KMS-11 (cell line): Measurements from ENCODE around the gene OR52K2.

Experiments
- H2AFZ ChIP-seq: fragments of 200-600 bp; sonication (generic); 2 replicates; pipeline ENCODE4 v1.6.1; 2016; ENCODE audit warnings: antibody characterized with exemption, mixed run types, low read depth
- H3K27ac ChIP-seq: fragments of 200-600 bp; sonication (generic); 2 replicates; pipeline ENCODE4 v1.6.1; 2016; ENCODE audit warnings: mild to moderate bottlenecking, mixed run types
- H3K27me3 ChIP-seq: fragments of 200-600 bp; sonication (generic); 2 replicates; pipeline ENCODE4 v1.6.1; 2017; ENCODE audit warnings: mild to moderate bottlenecking, low read depth, mixed run types, moderate library complexity; ENCODE audit not compliant: insufficient read depth
- H3K36me3 ChIP-seq: fragments of 200-600 bp; sonication (generic); 2 replicates; pipeline ENCODE4 v1.6.1; 2017; ENCODE audit warnings: mild to moderate bottlenecking, mixed run types; ENCODE audit not compliant: insufficient read depth
- H3K4me1 ChIP-seq: fragments of 200-600 bp; sonication (generic); 2 replicates; pipeline ENCODE4 v1.6.1; 2016; ENCODE audit warnings: mild to moderate bottlenecking, low read depth, mixed run types; ENCODE audit not compliant: poor library complexity, severe bottlenecking
- H3K4me2 ChIP-seq: fragments of 200-600 bp; sonication (generic); 2 replicates; pipeline ENCODE4 v1.7.0; 2016; ENCODE audit warnings: mild to moderate bottlenecking, mixed run types
- H3K4me3 ChIP-seq: fragments of 200-600 bp; sonication (generic); IDR thresholded peaks from 2 replicates; pipeline ENCODE4 v1.6.1; 2017; ENCODE audit warnings: low read depth, low read length, mixed read lengths; ENCODE audit not compliant: insufficient read depth
- H3K79me2 ChIP-seq: fragments of 200-600 bp; sonication (generic); 2 replicates; pipeline ENCODE4 v1.6.1; 2016; ENCODE audit warnings: low read depth, mixed run types; ENCODE audit not compliant: insufficient read depth
- H3K9ac ChIP-seq: fragments of 200-600 bp; sonication (generic); 2 replicates; pipeline ENCODE4 v1.6.1; 2016; ENCODE audit warnings: mild to moderate bottlenecking, mixed run types
- H4K20me1 ChIP-seq: fragments of 200-600 bp; sonication (generic); 2 replicates; pipeline ENCODE4 v1.6.1; 2016; ENCODE audit warnings: mild to moderate bottlenecking, mixed run types; ENCODE audit not compliant: insufficient read depth
- TF ChIP-seq, protein P1 (sequence below): fragments of 200-600 bp; sonication (generic); conservative IDR thresholded peaks from 2 replicates; pipeline ENCODE4 v1.6.1; 2017; ENCODE audit warnings: low read depth, mild to moderate bottlenecking, antibody characterized with exemption, low read length, moderate library complexity, mixed read lengths

OR52K2 gene

DNA sequence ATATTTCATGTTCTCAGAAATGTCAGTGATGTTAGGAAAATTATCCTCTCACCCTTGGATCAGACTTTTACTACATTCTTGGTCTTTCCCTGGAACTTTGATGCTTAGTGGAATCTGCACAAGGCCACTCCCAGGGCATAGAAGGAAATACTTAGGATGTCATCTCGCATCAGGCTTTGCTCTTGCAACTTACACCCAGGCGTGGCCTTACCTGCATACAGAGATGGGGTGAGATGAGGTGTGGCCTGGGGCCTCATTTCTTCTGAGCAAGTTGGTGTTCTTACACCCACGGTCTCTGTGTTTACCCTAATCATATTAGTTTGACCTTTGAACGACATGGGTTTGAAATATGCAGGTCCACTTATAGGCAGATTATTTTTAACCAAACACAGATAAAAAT lies 19.0 kb upstream of the OR52K2 start:
- Histone ChIP-seq H3K4me3 (no peak overlapping the region), H3K27me3 (no peaks in the 10 kb centered on the region), H2AFZ (no peak overlapping the region), H3K79me2 (no peaks in the 10 kb centered on the region), H3K4me1 (no peaks in the 10 kb centered on the region), H3K36me3 (no peaks in the 10 kb centered on the region), H3K27ac (no peak overlapping the region), H4K20me1 (no peaks in the 10 kb centered on the region), H3K9ac (no peak overlapping the region), H3K4me2 (no peak overlapping the region)
- TF ChIP-seq, protein P1, sequence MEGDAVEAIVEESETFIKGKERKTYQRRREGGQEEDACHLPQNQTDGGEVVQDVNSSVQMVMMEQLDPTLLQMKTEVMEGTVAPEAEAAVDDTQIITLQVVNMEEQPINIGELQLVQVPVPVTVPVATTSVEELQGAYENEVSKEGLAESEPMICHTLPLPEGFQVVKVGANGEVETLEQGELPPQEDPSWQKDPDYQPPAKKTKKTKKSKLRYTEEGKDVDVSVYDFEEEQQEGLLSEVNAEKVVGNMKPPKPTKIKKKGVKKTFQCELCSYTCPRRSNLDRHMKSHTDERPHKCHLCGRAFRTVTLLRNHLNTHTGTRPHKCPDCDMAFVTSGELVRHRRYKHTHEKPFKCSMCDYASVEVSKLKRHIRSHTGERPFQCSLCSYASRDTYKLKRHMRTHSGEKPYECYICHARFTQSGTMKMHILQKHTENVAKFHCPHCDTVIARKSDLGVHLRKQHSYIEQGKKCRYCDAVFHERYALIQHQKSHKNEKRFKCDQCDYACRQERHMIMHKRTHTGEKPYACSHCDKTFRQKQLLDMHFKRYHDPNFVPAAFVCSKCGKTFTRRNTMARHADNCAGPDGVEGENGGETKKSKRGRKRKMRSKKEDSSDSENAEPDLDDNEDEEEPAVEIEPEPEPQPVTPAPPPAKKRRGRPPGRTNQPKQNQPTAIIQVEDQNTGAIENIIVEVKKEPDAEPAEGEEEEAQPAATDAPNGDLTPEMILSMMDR, result no peak

DNA sequence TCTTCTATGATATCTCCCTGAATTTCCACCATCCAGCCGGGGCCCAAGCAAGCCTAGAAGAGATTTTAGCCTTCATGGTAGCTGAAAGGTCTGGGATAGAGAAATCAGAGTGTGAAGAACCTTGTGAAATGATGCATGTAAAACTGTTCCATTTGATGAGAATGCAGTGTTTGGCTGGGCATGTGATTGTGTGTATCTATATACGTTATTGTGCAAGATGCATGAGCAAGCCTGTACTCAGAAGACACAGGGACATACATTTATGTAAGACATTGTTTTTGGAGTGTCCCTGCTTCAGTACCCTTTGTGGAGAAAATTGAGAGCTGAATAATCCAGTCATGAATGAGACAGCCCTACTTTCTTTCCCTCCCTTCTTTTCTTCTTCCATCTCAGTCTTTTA lies 15.2 kb upstream of the OR52K2 start:
- H2AFZ ChIP-seq, result no peak overlapping the region
- no peaks in the 10 kb centered on the region for H3K79me2 ChIP-seq
- H3K27ac ChIP-seq, result no peak overlapping the region
- TF ChIP-seq, protein P1, result no peak
- H3K27me3 ChIP-seq, result no peaks in the 10 kb centered on the region
- H3K36me3 ChIP-seq, result no peaks in the 10 kb centered on the region
- H3K4me1 ChIP-seq, result no peaks in the 10 kb centered on the region
- H3K4me2 ChIP-seq, result no peak overlapping the region
- no peak overlapping the region for H3K9ac ChIP-seq
- no peak overlapping the region for H3K4me3 ChIP-seq
- H4K20me1 ChIP-seq, result no peaks in the 10 kb centered on the region

DNA sequence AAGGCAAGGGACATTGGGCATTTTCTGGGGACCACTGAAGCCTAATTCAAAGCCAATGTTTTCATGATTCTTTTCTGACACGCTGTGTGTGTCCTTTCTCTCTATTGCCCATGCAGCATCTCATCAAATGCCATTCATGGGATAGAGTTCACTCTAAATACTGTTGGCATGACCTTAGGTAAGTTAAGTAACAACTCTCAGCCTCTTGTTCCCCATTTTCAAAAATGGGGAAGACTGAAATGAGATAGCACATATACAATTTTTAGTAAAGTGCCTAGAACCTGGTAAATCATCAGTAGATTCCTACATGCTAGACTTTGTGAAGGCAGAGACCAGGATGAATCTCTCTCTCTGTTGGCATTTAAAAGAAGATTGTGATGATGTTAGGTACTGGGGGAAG lies 12.7 kb upstream of the OR52K2 start:
- TF ChIP-seq, protein P1, result no peak
- no peaks in the 10 kb centered on the region for H3K79me2 ChIP-seq

DNA sequence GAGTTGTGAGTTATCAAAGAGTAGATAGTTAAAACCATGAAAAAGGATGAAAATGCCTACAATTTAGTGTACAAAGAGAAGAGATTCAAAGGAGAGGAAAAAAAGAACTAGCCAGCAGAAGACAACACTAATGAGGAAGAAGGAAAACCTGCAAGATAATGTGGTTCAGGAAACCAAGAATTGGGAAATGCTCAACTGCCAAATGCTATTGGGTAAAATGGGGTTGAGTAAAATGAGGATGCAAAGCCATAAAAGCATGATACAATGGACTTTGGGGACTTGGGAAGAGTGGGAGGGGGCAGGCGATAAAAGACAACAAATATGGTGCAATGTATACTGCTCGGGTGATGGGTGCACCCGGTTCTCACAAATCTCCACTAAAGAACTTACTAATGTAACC lies 7.6 kb upstream of the OR52K2 start:
- no peak overlapping the region for H3K4me2 ChIP-seq
- TF ChIP-seq, protein P1, result no peak
- no peak overlapping the region for H3K27ac ChIP-seq
- H3K4me3 ChIP-seq, result no peak overlapping the region
- H4K20me1 ChIP-seq, result no peaks in the 10 kb centered on the region
- no peaks in the 10 kb centered on the region for H3K79me2 ChIP-seq
- no peaks in the 10 kb centered on the region for H3K4me1 ChIP-seq
- no peaks in the 10 kb centered on the region for H3K36me3 ChIP-seq
- no peaks in the 10 kb centered on the region for H3K27me3 ChIP-seq
- no peak overlapping the region for H3K9ac ChIP-seq
- no peak overlapping the region for H2AFZ ChIP-seq

More for the DNA sequence above, 12.7 kb upstream of the OR52K2 start:
- H3K27me3 ChIP-seq, result no peaks in the 10 kb centered on the region
- no peak overlapping the region for H3K4me2 ChIP-seq
- H2AFZ ChIP-seq, result no peak overlapping the region
- H4K20me1 ChIP-seq, result no peaks in the 10 kb centered on the region
- H3K4me3 ChIP-seq, result no peak overlapping the region
- no peaks in the 10 kb centered on the region for H3K36me3 ChIP-seq
- no peak overlapping the region for H3K9ac ChIP-seq
- no peaks in the 10 kb centered on the region for H3K4me1 ChIP-seq
- H3K27ac ChIP-seq, result no peak overlapping the region
